Uterus (tissue), 2 donors: Measurements from ENCODE around the gene APOBEC3A.

ENCODE experiments used
- POLR2A ChIP-seq, 2 donors: fragments of 450-650 bp; IDR thresholded peaks; one replicate each; pipeline ENCODE4 v1.6.1; 2016; ENCODE audit warnings: antibody characterized with exemption in 2 of 2, mild to moderate bottlenecking in 1 of 2, moderate library complexity in 1 of 2
- TF ChIP-seq, protein P1 (sequence below), 4 experiments: fragments of 200-600 bp in 2 of 4; fragments of 450-650 bp in 2 of 4; sonication (generic) in 2 of 4; IDR thresholded peaks; one replicate each; pipeline ENCODE4 v1.5.1; 2016 to 2019; ENCODE audit warnings: antibody characterized with exemption in 4 of 4, mild to moderate bottlenecking in 2 of 4, moderate library complexity in 1 of 4

DNA sequence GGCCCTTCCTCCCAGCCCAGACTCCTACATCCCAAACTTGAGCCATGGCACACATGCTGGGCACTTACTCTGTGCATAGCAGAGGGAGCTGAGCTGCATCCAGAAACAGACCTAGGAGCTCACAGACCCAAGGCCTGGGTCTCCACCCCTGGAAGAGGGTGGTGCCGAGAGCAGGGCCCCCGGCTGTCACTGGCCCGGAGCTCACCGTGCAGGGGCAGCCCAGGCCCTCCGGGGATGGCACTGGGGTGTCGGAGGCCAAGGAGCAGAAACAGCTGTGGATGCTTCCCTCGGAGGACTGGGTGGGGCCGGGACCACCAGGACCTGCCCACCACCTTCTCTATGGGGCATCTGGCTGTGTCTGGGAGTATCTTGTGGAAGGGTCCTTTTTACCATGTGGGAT is 4.3 kb upstream of the APOBEC3A start:
- TF ChIP-seq POLR2A (IDR thresholded peaks at IDR 0.05): no peak
- TF ChIP-seq, protein P1, sequence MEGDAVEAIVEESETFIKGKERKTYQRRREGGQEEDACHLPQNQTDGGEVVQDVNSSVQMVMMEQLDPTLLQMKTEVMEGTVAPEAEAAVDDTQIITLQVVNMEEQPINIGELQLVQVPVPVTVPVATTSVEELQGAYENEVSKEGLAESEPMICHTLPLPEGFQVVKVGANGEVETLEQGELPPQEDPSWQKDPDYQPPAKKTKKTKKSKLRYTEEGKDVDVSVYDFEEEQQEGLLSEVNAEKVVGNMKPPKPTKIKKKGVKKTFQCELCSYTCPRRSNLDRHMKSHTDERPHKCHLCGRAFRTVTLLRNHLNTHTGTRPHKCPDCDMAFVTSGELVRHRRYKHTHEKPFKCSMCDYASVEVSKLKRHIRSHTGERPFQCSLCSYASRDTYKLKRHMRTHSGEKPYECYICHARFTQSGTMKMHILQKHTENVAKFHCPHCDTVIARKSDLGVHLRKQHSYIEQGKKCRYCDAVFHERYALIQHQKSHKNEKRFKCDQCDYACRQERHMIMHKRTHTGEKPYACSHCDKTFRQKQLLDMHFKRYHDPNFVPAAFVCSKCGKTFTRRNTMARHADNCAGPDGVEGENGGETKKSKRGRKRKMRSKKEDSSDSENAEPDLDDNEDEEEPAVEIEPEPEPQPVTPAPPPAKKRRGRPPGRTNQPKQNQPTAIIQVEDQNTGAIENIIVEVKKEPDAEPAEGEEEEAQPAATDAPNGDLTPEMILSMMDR (IDR thresholded peaks at IDR 0.05): no peak
